Thyroid gland (tissue), 4 donors: Measurements from ENCODE around the gene MINDY4.

Experiments
- POLR2A ChIP-seq, 2 donors: fragments of 450-650 bp; IDR thresholded peaks; one replicate each; pipeline ENCODE4 v1.6.1; 2017; ENCODE audit warnings: antibody characterized with exemption in 2 of 2, mild to moderate bottlenecking in 2 of 2, moderate library complexity in 1 of 2
- TF ChIP-seq, protein P1 (sequence below), 6 experiments: fragments of 200-600 bp in 3 of 6; fragments of 450-650 bp in 3 of 6; sonication (generic) in 3 of 6; IDR thresholded peaks; one replicate each; pipeline ENCODE4 v1.5.1; 2016 to 2019; ENCODE audit warnings: antibody characterized with exemption in 6 of 6, mild to moderate bottlenecking in 2 of 6, inconsistent platforms in 1 of 6, moderate library complexity in 1 of 6

DNA sequence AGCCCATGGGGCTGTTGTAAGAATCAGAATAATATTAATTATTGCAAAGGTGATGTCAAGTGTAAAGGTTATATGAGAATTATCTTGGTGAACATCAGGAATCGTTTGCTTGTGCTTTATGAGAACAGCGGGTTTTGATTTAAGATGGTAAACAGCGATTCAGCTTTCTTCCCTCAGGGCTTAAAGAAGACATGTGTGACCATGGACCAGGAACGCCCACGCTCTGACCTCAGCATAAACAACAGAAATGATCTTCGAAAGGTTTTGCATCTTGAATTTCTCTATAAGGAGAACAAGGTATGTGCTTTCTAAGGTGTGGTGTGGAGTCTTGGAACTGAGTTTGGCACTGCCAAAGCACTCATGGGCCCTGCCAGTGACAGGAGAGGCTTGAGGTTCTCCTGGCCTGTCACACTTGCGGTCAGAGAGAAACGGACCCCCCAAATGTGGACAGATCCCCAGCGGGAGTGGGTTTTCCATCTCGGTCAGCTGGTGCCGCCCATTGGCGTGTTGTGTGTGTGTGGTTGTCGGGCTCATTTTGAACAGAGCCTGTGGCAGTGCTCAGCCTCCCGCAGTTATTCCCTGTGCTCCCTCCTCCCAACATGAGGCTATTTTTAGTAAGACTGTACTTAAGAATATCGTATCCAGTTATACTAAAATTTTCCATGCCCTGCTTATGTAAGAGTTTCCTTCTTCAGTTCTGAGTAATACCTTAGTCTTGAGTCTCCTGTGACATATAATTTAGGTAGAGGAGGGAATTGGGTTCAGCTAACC is 7.2 kb downstream of the MINDY4 start:
- TF ChIP-seq, protein P1, sequence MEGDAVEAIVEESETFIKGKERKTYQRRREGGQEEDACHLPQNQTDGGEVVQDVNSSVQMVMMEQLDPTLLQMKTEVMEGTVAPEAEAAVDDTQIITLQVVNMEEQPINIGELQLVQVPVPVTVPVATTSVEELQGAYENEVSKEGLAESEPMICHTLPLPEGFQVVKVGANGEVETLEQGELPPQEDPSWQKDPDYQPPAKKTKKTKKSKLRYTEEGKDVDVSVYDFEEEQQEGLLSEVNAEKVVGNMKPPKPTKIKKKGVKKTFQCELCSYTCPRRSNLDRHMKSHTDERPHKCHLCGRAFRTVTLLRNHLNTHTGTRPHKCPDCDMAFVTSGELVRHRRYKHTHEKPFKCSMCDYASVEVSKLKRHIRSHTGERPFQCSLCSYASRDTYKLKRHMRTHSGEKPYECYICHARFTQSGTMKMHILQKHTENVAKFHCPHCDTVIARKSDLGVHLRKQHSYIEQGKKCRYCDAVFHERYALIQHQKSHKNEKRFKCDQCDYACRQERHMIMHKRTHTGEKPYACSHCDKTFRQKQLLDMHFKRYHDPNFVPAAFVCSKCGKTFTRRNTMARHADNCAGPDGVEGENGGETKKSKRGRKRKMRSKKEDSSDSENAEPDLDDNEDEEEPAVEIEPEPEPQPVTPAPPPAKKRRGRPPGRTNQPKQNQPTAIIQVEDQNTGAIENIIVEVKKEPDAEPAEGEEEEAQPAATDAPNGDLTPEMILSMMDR (IDR thresholded peaks at IDR 0.05) = no peak
- TF ChIP-seq POLR2A (IDR thresholded peaks at IDR 0.05) = no peak
